ENCODE results near the gene FLAD1. TPM values are rescaled to one million over a fixed set of nuclear protein-coding genes. Genes with fewer than 3 reads are reported as not detected.

FLAD1 gene
- total and polyA plus RNA-seq, 2 experiments from 2014 or later, result 74.5 to 75.0 TPM

- TF ChIP-seq POLR2AphosphoS5 (IDR thresholded peaks at IDR 0.05; ENCODE audit: low read depth), result no peak
- no peak for TF ChIP-seq REST (IDR thresholded peaks at IDR 0.05; ENCODE audit: unreplicated experiment)
- TF ChIP-seq JUNB (IDR thresholded peaks at IDR 0.05; ENCODE audit: unreplicated experiment), result no peak
- no peak for TF ChIP-seq ZNF462 (CRISPR knock-in tag; IDR thresholded peaks at IDR 0.05)
- TF ChIP-seq EZH2 (IDR thresholded peaks at IDR 0.05; ENCODE audit: low read depth, unreplicated experiment), result no peak
- TF ChIP-seq ZNF331 (CRISPR knock-in tag; IDR thresholded peaks at IDR 0.05; ENCODE audit: low read depth), result no peak
- H3K79me2 ChIP-seq (replicated peaks; ENCODE audit: insufficient read depth), result no peaks in the 10 kb centered on the region
- H3K4me1 Mint-ChIP-seq, result peaks cover 43% of the 10 kb centered on the region
- no peak overlapping the region for H2AFZ ChIP-seq
- H3K27ac ChIP-seq (ENCODE audit: low read depth), result no peak overlapping the region
- no peak overlapping the region for H3K4me3 ChIP-seq
- no peak overlapping the region; the same call in 2 of the 3 replicates for H3K4me3 Mint-ChIP-seq
- no peak for ATAC-seq
- no peaks in the 10 kb centered on the region for H3K9me3 Mint-ChIP-seq
- H3K27me3 Mint-ChIP-seq (ENCODE audit: insufficient read depth, low read depth, poor library complexity), result peaks cover 28% of the 10 kb centered on the region
- DNase-seq (ENCODE audit: low spot score), result no peak
- peaks cover 19% of the 10 kb centered on the region for H3K4me1 ChIP-seq (ENCODE audit: insufficient read depth)
- H3K36me3 ChIP-seq (ENCODE audit: insufficient read depth), result no peaks in the 10 kb centered on the region
- H3K4me2 ChIP-seq, result no peak overlapping the region
- H3F3A ChIP-seq (replicated peaks; ENCODE audit: low read depth), result peaks cover 7% of the 10 kb centered on the region; the same call in 1 of the 2 replicates
- H3K27ac Mint-ChIP-seq, result no peak overlapping the region
- peaks cover 3% of the 10 kb centered on the region; the same call in 1 of the 2 replicates for H4K20me1 ChIP-seq (replicated peaks; ENCODE audit: insufficient read depth)
- no peaks in the 10 kb centered on the region for H3K9me2 ChIP-seq (ENCODE audit: insufficient read depth)
- H3K27me3 ChIP-seq (ENCODE audit: insufficient read depth), result no peaks in the 10 kb centered on the region
- no peaks in the 10 kb centered on the region; the same call in 2 of the 3 replicates for H3K36me3 Mint-ChIP-seq (ENCODE audit: low read depth)
Measured at GRCh38 chr1:154951901-154952657, 31.1 kb upstream of the FLAD1 start.

Measured in GM23338 (cell line).